Activated CD4-positive, alpha-beta T cell treated with anti-CD3 and anti-CD28 coated beads, Interleukin-2, amount 50 U/mL, for 4 hours (primary cell): ENCODE data around the gene GNGT2.
"Not testable (repeated sequence)": the region's sequence is repeated elsewhere in the genome, so short reads cannot be mapped to it uniquely, and the experiment has no call there.

Experiments used
- DNase-seq, 2 experiments: peaks; one replicate each; pipeline ENCODE4 v3.0.0-alpha.2; 2020

The GNGT2 gene

GRCh38 chr17:49201481-49201927 is 8.9 kb downstream of the GNGT2 start:
- DNase-seq = no peak

GRCh38 chr17:49200423-49201083 is 9.8 kb downstream of the GNGT2 start:
- DNase-seq = no peak

GRCh38 chr17:49198211-49198610 is 12.2 kb downstream of the GNGT2 start:
- no peak for DNase-seq

GRCh38 chr17:49197346-49197998 is 12.9 kb downstream of the GNGT2 start:
- no peak for DNase-seq

GRCh38 chr17:49196520-49196919 is 13.9 kb downstream of the GNGT2 start:
- no peak for DNase-seq

- no peak for DNase-seq
Observed at GRCh38 chr17:49195751-49196150, 14.6 kb downstream of the GNGT2 start.

GRCh38 chr17:49194297-49194607 is 16.1 kb downstream of the GNGT2 start:
- no peak for DNase-seq

- no peak for DNase-seq
Observed at GRCh38 chr17:49193513-49194296, 16.7 kb downstream of the GNGT2 start.

- peak; percentile 90 to 95 for DNase-seq
Observed at GRCh38 chr17:49191917-49192741, 18.2 kb downstream of the GNGT2 start.

- no peak for DNase-seq
Observed at GRCh38 chr17:49191409-49191916, 18.9 kb downstream of the GNGT2 start.

GRCh38 chr17:49190932-49191331 is 19.4 kb downstream of the GNGT2 start:
- no peak for DNase-seq

- DNase-seq = no peak
Observed at GRCh38 chr17:49187301-49187700, 23.1 kb downstream of the GNGT2 start.

GRCh38 chr17:49185381-49185780 is 25.0 kb downstream of the GNGT2 start:
- DNase-seq = not testable (repeated sequence)

GRCh38 chr17:49184522-49184921 is 25.9 kb downstream of the GNGT2 start:
- DNase-seq = not testable (repeated sequence)

GRCh38 chr17:49183801-49184200 is 26.6 kb downstream of the GNGT2 start:
- DNase-seq = no peak

GRCh38 chr17:49183341-49183740 is 27.0 kb downstream of the GNGT2 start:
- DNase-seq = no peak

GRCh38 chr17:49180998-49181635 is 29.3 kb downstream of the GNGT2 start:
- DNase-seq = no peak

- peak; percentile 54 to 59 for DNase-seq
Observed at GRCh38 chr17:49180303-49180702, 30.1 kb downstream of the GNGT2 start.

- not testable (repeated sequence) for DNase-seq
Observed at GRCh38 chr17:49175978-49176377, 34.4 kb downstream of the GNGT2 start.

- not testable (repeated sequence) for DNase-seq
Observed at GRCh38 chr17:49170711-49171110, 39.7 kb downstream of the GNGT2 start.

GRCh38 chr17:49170216-49170615 is 40.2 kb downstream of the GNGT2 start:
- no peak for DNase-seq

GRCh38 chr17:49168706-49169105 is 41.7 kb downstream of the GNGT2 start:
- DNase-seq = no peak
